Activated naive CD4-positive, alpha-beta T cell treated with anti-CD3 and anti-CD28 coated beads, Interleukin-2, amount 50 U/mL, for 16 hours (primary cell): ENCODE measurements around the gene ATG7.
"Not testable (repeated sequence)": the region's sequence is repeated elsewhere in the genome, so short reads cannot be mapped to it uniquely, and the experiment has no call there.

Experiments used
- DNase-seq: peaks from one replicate; pipeline ENCODE4 v3.0.0-alpha.2; 2020

Gene ATG7

GRCh38 chr3:11558918-11559815, 287.0 kb downstream of the ATG7 start:
- DNase-seq, result no peak

GRCh38 chr3:11559816-11560633, 287.8 kb downstream of the ATG7 start:
- no peak for DNase-seq

- no peak for DNase-seq
These were observed 288.5 kb downstream of the ATG7 start for GRCh38 chr3:11560746-11561145.

- DNase-seq, result no peak
These were observed 290.2 kb downstream of the ATG7 start for GRCh38 chr3:11562277-11562881.

GRCh38 chr3:11563159-11563864, 291.1 kb downstream of the ATG7 start:
- no peak for DNase-seq

GRCh38 chr3:11563865-11564185, 291.6 kb downstream of the ATG7 start:
- no peak for DNase-seq

GRCh38 chr3:11564577-11565001, 292.4 kb downstream of the ATG7 start:
- no peak for DNase-seq

GRCh38 chr3:11565072-11565471, 292.9 kb downstream of the ATG7 start:
- no peak for DNase-seq

GRCh38 chr3:11565492-11565891, 293.3 kb downstream of the ATG7 start:
- DNase-seq, result no peak

- no peak for DNase-seq
These were observed 293.7 kb downstream of the ATG7 start for GRCh38 chr3:11565932-11566331.

- DNase-seq, result no peak
These were observed 294.3 kb downstream of the ATG7 start for GRCh38 chr3:11566478-11566877.

- no peak for DNase-seq
These were observed 294.7 kb downstream of the ATG7 start for GRCh38 chr3:11566916-11567315.

GRCh38 chr3:11567516-11568467, 295.6 kb downstream of the ATG7 start:
- DNase-seq, result no peak

- DNase-seq, result no peak
These were observed 296.4 kb downstream of the ATG7 start for GRCh38 chr3:11568503-11569155.

GRCh38 chr3:11569156-11569741, 297.1 kb downstream of the ATG7 start:
- no peak for DNase-seq

GRCh38 chr3:11570251-11570650, 298.1 kb downstream of the ATG7 start:
- no peak for DNase-seq

- DNase-seq, result no peak
These were observed 298.7 kb downstream of the ATG7 start for GRCh38 chr3:11570789-11571495.

- not testable (repeated sequence) for DNase-seq
These were observed 300.5 kb downstream of the ATG7 start for GRCh38 chr3:11572660-11573059.

GRCh38 chr3:11574981-11575669, 302.9 kb downstream of the ATG7 start:
- no peak for DNase-seq

- DNase-seq, result no peak
These were observed 303.5 kb downstream of the ATG7 start for GRCh38 chr3:11575677-11576076.
